A549 treated with RU486 at 1 μM for 4 hours (cell line): ENCODE results near the gene SHH. TPM values are rescaled to one million over a fixed set of nuclear protein-coding genes. Genes with fewer than 3 reads are reported as not detected.

Experiments
- total RNA-seq: library from RNA; stranded (reverse); fragments of 200-300 nt; extraction: Qiagen RNA extraction; gene quantifications from 5 replicates; pipeline ENCODE4 v1.2.3, GENCODE V29; 2022; ENCODE audit warnings: low read depth

SHH gene
- 1.4 to 3.5 TPM (median 2.4 TPM) in 5 replicates for total RNA-seq

DNA sequence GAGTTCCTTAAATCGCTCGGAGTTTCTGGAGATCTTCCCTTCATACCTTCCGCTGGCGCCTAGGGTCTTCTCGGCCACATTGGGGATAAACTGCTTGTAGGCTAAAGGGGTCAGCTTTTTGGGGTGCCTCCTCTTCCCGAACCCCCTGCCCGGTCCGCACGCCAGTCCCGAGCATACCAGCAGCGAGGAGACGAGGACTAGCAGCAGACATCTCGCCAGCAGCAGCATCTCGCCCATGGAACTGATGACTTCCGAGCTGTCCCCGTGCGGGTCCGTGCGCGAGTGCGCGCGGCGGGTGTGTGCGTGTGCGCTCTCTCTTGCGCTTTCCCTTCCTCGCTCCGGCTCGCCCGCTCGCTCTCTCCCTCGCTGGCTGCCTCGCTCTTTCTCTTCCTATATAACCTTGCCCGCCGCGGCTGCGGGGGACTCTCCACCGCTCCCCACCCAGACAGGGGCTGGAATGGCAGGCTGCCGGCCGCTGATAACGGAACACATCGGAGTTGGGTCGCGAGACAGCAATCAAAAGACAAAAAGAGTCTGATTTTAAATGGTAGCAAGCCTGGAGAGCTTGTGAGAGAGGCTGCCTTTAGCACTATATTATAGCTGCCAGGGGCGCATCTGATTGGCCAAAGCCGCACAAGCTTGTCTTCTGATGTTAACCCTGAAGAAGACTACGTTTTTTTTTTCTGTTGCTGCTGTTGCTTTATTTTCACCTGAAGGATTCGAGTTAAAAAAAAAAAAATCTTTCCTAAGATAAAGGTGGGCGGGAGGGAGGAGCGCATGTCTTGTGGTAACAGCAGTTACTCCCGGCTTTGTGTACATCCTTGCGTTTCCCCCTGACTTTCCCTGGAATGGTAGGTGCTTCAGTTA lies at the start of gene SHH:
Gene SHH, minus strand, starts transcription at position 569 of the 867 bp plus-strand sequence. Its CDS starts 341 bp downstream, at position 228.

Other genes starting within 250 kb of the SHH start
- 19.2 to 29.0 TPM (median 27.9 TPM) in 5 replicates for gene RBM33, start 167.8 kb downstream of the SHH start, total RNA-seq